HL-60 (cell line): ENCODE results near the gene MTMR11.

Experiments used
- DNase-seq, 2 experiments: peaks; one replicate each; pipeline ENCODE4 v3.0.0-alpha.2; 2010 to 2020; ENCODE audit warnings: low read depth in 1 of 2, low spot score in 1 of 2
- H3K27ac ChIP-seq: fragments of 250-450 bp; sonication (Bioruptor Pico); replicated peaks from 2 replicates; pipeline ENCODE4 v1.5.1; 2020; ENCODE audit warnings: mild to moderate bottlenecking, moderate library complexity
- H3K27me3 ChIP-seq: fragments of 250-450 bp; sonication (Bioruptor Pico); 2 replicates; pipeline ENCODE4 v1.5.1; 2021; ENCODE audit warnings: mild to moderate bottlenecking, moderate library complexity; ENCODE audit not compliant: insufficient read depth, poor library complexity, severe bottlenecking
- H3K4me3 ChIP-seq: replicated peaks from 2 replicates; pipeline ENCODE4 v1.5.1; 2011; ENCODE audit warnings: mild to moderate bottlenecking, control low read depth, low read length; ENCODE audit not compliant: insufficient read depth
- GABPA ChIP-seq: IDR thresholded peaks from 2 replicates; pipeline ENCODE4 v1.6.1; 2012; ENCODE audit warnings: low read depth
- POLR2AphosphoS5 ChIP-seq: IDR thresholded peaks from 2 replicates; pipeline ENCODE4 v1.6.1; 2012; ENCODE audit warnings: low read depth
- SPI1 ChIP-seq: IDR thresholded peaks from 2 replicates; pipeline ENCODE4 v1.6.1; 2012; ENCODE audit warnings: low read depth, mild to moderate bottlenecking, borderline replicate concordance
- TF ChIP-seq, protein P1 (sequence below): IDR thresholded peaks from 2 replicates; pipeline ENCODE4 v1.6.1; 2012; ENCODE audit warnings: low read depth; ENCODE audit not compliant: insufficient replicate concordance
- TF ChIP-seq, protein P2 (sequence below): IDR thresholded peaks from one replicate; pipeline ENCODE4 v1.5.1; 2011; ENCODE audit warnings: low read length, control low read depth, inconsistent platforms; ENCODE audit not compliant: insufficient read depth

The MTMR11 gene

DNA sequence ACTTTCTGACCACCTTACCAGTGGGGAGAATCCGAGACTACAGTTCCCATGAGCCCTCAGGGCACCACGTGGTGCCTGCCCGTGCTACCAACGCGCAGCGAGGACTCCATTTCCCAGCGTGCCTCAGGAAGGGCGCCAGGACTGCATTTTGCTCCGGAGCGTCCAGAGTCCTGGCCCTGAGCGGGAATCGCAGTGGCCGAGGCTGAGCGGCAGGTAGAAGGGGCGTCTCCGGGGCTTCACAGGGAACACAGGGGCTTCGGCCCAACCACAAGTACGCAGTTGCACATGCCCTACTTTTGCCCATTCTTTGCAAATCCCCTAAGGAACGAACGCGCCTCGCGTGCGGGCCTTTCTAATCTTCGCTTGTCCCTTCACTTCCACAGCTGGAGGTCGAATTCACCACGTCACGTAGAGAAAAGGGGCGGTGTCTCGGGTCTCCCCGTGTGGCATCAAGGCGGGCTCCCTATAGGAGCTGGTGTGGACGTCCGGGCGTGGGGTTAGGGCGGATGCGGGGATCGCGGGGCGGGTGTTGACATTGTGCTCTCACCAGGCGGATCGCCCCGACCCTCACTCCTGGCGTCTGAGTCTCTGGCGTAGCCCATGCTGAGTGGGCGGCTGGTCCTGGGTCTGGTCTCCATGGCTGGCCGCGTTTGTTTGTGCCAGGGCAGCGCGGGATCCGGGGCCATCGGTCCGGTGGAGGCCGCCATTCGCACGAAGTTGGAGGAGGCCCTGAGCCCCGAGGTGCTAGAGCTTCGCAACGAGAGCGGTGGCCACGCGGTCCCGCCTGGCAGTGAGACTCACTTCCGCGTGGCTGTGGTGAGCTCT lies 37.0 kb downstream of the MTMR11 start, which contains the start of gene BOLA1:
TSS of gene BOLA1 (plus strand) at position 109 of the 825 bp plus-strand sequence. CDS start at position 601, 492 bp downstream.
- TF ChIP-seq, protein P1, sequence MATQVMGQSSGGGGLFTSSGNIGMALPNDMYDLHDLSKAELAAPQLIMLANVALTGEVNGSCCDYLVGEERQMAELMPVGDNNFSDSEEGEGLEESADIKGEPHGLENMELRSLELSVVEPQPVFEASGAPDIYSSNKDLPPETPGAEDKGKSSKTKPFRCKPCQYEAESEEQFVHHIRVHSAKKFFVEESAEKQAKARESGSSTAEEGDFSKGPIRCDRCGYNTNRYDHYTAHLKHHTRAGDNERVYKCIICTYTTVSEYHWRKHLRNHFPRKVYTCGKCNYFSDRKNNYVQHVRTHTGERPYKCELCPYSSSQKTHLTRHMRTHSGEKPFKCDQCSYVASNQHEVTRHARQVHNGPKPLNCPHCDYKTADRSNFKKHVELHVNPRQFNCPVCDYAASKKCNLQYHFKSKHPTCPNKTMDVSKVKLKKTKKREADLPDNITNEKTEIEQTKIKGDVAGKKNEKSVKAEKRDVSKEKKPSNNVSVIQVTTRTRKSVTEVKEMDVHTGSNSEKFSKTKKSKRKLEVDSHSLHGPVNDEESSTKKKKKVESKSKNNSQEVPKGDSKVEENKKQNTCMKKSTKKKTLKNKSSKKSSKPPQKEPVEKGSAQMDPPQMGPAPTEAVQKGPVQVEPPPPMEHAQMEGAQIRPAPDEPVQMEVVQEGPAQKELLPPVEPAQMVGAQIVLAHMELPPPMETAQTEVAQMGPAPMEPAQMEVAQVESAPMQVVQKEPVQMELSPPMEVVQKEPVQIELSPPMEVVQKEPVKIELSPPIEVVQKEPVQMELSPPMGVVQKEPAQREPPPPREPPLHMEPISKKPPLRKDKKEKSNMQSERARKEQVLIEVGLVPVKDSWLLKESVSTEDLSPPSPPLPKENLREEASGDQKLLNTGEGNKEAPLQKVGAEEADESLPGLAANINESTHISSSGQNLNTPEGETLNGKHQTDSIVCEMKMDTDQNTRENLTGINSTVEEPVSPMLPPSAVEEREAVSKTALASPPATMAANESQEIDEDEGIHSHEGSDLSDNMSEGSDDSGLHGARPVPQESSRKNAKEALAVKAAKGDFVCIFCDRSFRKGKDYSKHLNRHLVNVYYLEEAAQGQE = no peak
- TF ChIP-seq POLR2AphosphoS5 = peak; percentile 56
- H3K27ac ChIP-seq = peak within 1 kb of the TSS; percentile 55
- DNase-seq = peak; percentile 78 to 88
- no peaks in the 10 kb centered on the region for H3K27me3 ChIP-seq
- H3K4me3 ChIP-seq = peak within 1 kb of the TSS; percentile 48

DNA sequence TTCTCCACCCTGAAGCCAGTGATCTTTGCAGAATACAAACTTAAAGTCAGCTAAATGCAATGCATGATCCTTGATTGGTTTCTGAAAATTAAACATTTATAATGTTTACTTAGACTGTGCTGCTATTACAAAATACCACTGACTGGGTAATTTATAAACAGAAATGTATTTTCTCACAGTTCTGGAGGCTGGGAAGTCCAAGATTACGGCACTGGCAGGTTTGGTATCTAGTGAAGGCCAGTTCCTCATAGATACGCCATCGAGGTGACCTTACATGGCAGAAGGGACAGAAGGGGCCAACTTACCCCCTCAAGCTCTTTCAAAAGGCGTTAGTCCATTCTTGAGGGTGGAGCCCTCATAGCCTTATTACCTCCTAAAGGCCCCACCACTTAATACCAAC lies 40.1 kb downstream of the MTMR11 start:
- no peak for DNase-seq
- Histone ChIP-seq H3K4me3 (no peak overlapping the region), H3K27me3 (no peaks in the 10 kb centered on the region), H3K27ac (no peak overlapping the region)
- no peak for TF ChIP-seq SPI1
- TF ChIP-seq, protein P2, sequence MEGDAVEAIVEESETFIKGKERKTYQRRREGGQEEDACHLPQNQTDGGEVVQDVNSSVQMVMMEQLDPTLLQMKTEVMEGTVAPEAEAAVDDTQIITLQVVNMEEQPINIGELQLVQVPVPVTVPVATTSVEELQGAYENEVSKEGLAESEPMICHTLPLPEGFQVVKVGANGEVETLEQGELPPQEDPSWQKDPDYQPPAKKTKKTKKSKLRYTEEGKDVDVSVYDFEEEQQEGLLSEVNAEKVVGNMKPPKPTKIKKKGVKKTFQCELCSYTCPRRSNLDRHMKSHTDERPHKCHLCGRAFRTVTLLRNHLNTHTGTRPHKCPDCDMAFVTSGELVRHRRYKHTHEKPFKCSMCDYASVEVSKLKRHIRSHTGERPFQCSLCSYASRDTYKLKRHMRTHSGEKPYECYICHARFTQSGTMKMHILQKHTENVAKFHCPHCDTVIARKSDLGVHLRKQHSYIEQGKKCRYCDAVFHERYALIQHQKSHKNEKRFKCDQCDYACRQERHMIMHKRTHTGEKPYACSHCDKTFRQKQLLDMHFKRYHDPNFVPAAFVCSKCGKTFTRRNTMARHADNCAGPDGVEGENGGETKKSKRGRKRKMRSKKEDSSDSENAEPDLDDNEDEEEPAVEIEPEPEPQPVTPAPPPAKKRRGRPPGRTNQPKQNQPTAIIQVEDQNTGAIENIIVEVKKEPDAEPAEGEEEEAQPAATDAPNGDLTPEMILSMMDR = no peak
- TF ChIP-seq, protein P1 = no peak
- TF ChIP-seq GABPA = no peak
- TF ChIP-seq POLR2AphosphoS5 = no peak

DNA sequence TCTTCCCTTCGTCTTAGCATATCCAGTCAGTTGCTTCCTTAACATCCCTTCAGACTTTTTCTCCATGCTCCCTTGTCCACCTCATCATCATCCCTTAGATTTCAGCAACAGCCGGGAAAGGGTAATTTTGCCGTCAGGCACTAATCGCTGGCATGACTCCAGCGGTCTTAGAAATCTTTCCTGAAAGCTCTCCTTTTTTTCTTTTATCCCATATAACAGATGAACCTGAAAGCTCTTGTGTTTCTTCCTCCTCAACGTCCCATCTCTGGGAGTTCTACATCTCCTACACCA lies 47.7 kb downstream of the MTMR11 start:
- no peak for DNase-seq
- no peaks in the 10 kb centered on the region for H3K27me3 ChIP-seq
- peak overlapping the region; percentile 98 for H3K27ac ChIP-seq
- TF ChIP-seq GABPA (no peak), POLR2AphosphoS5 (no peak), SPI1 (no peak)
- TF ChIP-seq, protein P1 = no peak
- TF ChIP-seq, protein P2 = no peak
- H3K4me3 ChIP-seq = peak overlapping the region; percentile 36
